HepG2 (cell line): ENCODE measurements around the gene UQCRHL. TPM values are rescaled to one million over a fixed set of nuclear protein-coding genes. Genes with fewer than 3 reads are reported as not detected.

ENCODE experiments used
- ARID3A ChIP-seq: IDR thresholded peaks from 2 replicates; pipeline ENCODE4 v1.6.1; 2012; ENCODE audit warnings: low read depth, low read length, improper control_type of control experiment
- ATRX ChIP-seq: sonication (generic); formaldehyde crosslinking; IDR thresholded peaks from 2 replicates; pipeline ENCODE4 v1.4.0; 2020; ENCODE audit warnings: missing genetic modification reagents, borderline replicate concordance
- MLXIP ChIP-seq: sonication (generic); formaldehyde crosslinking; IDR thresholded peaks from 2 replicates; pipeline ENCODE4 v1.9.0; 2021; ENCODE audit warnings: missing genetic modification reagents, borderline replicate concordance
- PPARG ChIP-seq: conservative IDR thresholded peaks from 2 replicates; pipeline ENCODE4 v1.6.1; 2016; ENCODE audit warnings: missing biosample characterization, missing genetic modification reagents
- RBM22 ChIP-seq: fragments of 200-400 bp; formaldehyde crosslinking; optimal IDR thresholded peaks from 2 replicates; pipeline ENCODE3; 2017; ENCODE audit warnings: mild to moderate bottlenecking, low read length, moderate library complexity
- SP1 ChIP-seq, 2 experiments: fragments of 450-650 bp in 1 of 2; sonication (generic) in 1 of 2; formaldehyde crosslinking in 1 of 2; IDR thresholded peaks; 2 replicates each; pipeline versions ENCODE4 v1.4.0 to v1.6.1; 2016 to 2020; ENCODE audit warnings: missing genetic modification reagents in 1 of 2
- THYN1 ChIP-seq: sonication (generic); formaldehyde crosslinking; IDR thresholded peaks from 2 replicates; pipeline ENCODE4 v1.8.1; 2023; ENCODE audit warnings: low read depth, mild to moderate bottlenecking, moderate library complexity, missing genetic modification reagents, borderline replicate concordance
- YEATS4 ChIP-seq: sonication (generic); formaldehyde crosslinking; IDR thresholded peaks from 2 replicates; pipeline ENCODE4 v1.4.0; 2020; ENCODE audit warnings: missing genetic modification reagents, borderline replicate concordance
- ZBTB1 ChIP-seq: sonication (generic); formaldehyde crosslinking; IDR thresholded peaks from 2 replicates; pipeline ENCODE4 v1.4.0; 2020; ENCODE audit warnings: missing genetic modification reagents, borderline replicate concordance
- ZNF280B ChIP-seq: sonication (generic); formaldehyde crosslinking; IDR thresholded peaks from 2 replicates; pipeline ENCODE4 v1.5.0; 2020; ENCODE audit warnings: missing genetic modification reagents, mild to moderate bottlenecking, borderline replicate concordance
- polyA plus RNA-seq, 8 experiments: library from polyadenylated mRNA; depleted of rRNA in 3 of 8; stranded (reverse) in 7 of 8; unstranded in 1 of 8; fragments of >200 nt; fragmentation: Illumina TruSeq in 4 of 8; extraction: Trizol in 4 of 8; gene quantifications; 2 replicates each; pipeline versions ENCODE4 v1.2.1 to v1.2.3, GENCODE V29; 2011 to 2016; ENCODE audit warnings: low read depth in 4 of 8, missing spikeins in 1 of 8, mixed read lengths in 1 of 8; ENCODE audit not compliant: insufficient read depth in 1 of 8
- total RNA-seq, 5 experiments: library from RNA; depleted of rRNA; stranded (reverse); fragments of >200 nt; fragmentation: Illumina TruSeq; extraction: Trizol; gene quantifications; 2 replicates each; pipeline ENCODE4 v1.2.3, GENCODE V29; 2016; ENCODE audit warnings: low read depth in 1 of 5
- TF ChIP-seq, protein P1 (sequence below), 2 experiments: IDR thresholded peaks; 2 replicates each; pipeline ENCODE4 v1.6.1; 2011 to 2012; ENCODE audit warnings: low read length in 2 of 2, borderline replicate concordance in 1 of 2, low read depth in 1 of 2, mild to moderate bottlenecking in 1 of 2, moderate library complexity in 1 of 2
- TF ChIP-seq, protein P2 (sequence below): sonication (generic); formaldehyde crosslinking; IDR thresholded peaks from 2 replicates; pipeline ENCODE4 v1.8.0; 2023; ENCODE audit warnings: mild to moderate bottlenecking, missing genetic modification reagents
- TF ChIP-seq, protein P3 (sequence below), 2 experiments: sonication (generic) in 1 of 2; formaldehyde crosslinking in 1 of 2; IDR thresholded peaks; 2 replicates each; pipeline versions ENCODE4 v1.4.0 to v1.6.1; 2018 to 2020; ENCODE audit warnings: missing genetic modification reagents in 2 of 2, borderline replicate concordance in 1 of 2, low read depth in 1 of 2, mild to moderate bottlenecking in 1 of 2, missing biosample characterization in 1 of 2

Gene UQCRHL
- total and polyA plus RNA-seq, 2 of the 13 experiments (the other 11 are each of a cell fraction or from before 2014, with no cell fraction given): 1.8 to 2.3 TPM

- TF ChIP-seq ARID3A: no peak
- no peak for TF ChIP-seq SP1 (IDR thresholded peaks at IDR 0.05)
- TF ChIP-seq SP1 (CRISPR knock-in tag; IDR thresholded peaks at IDR 0.05): peak; percentile 81
- peak; percentile 86; the same call in 1 of the 2 replicates for TF ChIP-seq MLXIP (CRISPR knock-in tag)
- no peak for TF ChIP-seq RBM22
- TF ChIP-seq, protein P1, sequence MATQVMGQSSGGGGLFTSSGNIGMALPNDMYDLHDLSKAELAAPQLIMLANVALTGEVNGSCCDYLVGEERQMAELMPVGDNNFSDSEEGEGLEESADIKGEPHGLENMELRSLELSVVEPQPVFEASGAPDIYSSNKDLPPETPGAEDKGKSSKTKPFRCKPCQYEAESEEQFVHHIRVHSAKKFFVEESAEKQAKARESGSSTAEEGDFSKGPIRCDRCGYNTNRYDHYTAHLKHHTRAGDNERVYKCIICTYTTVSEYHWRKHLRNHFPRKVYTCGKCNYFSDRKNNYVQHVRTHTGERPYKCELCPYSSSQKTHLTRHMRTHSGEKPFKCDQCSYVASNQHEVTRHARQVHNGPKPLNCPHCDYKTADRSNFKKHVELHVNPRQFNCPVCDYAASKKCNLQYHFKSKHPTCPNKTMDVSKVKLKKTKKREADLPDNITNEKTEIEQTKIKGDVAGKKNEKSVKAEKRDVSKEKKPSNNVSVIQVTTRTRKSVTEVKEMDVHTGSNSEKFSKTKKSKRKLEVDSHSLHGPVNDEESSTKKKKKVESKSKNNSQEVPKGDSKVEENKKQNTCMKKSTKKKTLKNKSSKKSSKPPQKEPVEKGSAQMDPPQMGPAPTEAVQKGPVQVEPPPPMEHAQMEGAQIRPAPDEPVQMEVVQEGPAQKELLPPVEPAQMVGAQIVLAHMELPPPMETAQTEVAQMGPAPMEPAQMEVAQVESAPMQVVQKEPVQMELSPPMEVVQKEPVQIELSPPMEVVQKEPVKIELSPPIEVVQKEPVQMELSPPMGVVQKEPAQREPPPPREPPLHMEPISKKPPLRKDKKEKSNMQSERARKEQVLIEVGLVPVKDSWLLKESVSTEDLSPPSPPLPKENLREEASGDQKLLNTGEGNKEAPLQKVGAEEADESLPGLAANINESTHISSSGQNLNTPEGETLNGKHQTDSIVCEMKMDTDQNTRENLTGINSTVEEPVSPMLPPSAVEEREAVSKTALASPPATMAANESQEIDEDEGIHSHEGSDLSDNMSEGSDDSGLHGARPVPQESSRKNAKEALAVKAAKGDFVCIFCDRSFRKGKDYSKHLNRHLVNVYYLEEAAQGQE (IDR thresholded peaks at IDR 0.05; ENCODE audit: borderline replicate concordance in 1 of 2, low read depth in 1 of 2, low read length in 2 of 2): no peak; a peak in 1 of 4 replicates
- no peak for TF ChIP-seq ZNF280B
- TF ChIP-seq, protein P2, sequence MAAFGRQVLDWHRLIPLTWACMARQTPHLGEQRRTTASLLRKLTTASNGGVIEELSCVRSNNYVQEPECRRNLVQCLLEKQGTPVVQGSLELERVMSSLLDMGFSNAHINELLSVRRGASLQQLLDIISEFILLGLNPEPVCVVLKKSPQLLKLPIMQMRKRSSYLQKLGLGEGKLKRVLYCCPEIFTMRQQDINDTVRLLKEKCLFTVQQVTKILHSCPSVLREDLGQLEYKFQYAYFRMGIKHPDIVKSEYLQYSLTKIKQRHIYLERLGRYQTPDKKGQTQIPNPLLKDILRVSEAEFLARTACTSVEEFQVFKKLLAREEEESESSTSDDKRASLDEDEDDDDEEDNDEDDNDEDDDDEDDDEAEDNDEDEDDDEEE: no peak
- peak; percentile 29; the same call in 1 of the 2 replicates for TF ChIP-seq PPARG
- no peak for TF ChIP-seq ZBTB1
- TF ChIP-seq, protein P3, sequence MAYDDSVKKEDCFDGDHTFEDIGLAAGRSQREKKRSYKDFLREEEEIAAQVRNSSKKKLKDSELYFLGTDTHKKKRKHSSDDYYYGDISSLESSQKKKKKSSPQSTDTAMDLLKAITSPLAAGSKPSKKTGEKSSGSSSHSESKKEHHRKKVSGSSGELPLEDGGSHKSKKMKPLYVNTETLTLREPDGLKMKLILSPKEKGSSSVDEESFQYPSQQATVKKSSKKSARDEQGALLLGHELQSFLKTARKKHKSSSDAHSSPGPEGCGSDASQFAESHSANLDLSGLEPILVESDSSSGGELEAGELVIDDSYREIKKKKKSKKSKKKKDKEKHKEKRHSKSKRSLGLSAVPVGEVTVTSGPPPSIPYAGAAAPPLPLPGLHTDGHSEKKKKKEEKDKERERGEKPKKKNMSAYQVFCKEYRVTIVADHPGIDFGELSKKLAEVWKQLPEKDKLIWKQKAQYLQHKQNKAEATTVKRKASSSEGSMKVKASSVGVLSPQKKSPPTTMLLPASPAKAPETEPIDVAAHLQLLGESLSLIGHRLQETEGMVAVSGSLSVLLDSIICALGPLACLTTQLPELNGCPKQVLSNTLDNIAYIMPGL (CRISPR knock-in tag; IDR thresholded peaks at IDR 0.05; ENCODE audit: borderline replicate concordance in 1 of 2, low read depth in 1 of 2): peak in 1 of 2 experiments; percentile 39; a peak in 1 of 4 replicates
- no peak for TF ChIP-seq THYN1 (CRISPR knock-in tag)
- TF ChIP-seq ATRX (CRISPR knock-in tag): no peak
- peak; percentile 97 for TF ChIP-seq YEATS4 (CRISPR knock-in tag)
Measured at GRCh38 chr1:15834406-15835204, 27.2 kb upstream of the UQCRHL start (continued).
